Measurements from ENCODE around the gene PDLIM7. TPM values are rescaled to one million over a fixed set of nuclear protein-coding genes. Genes with fewer than 3 reads are reported as not detected.

PDLIM7 gene
- total and polyA plus RNA-seq, 2 experiments from 2014 or later = 94.7 to 128 TPM

- TF ChIP-seq, protein P1, sequence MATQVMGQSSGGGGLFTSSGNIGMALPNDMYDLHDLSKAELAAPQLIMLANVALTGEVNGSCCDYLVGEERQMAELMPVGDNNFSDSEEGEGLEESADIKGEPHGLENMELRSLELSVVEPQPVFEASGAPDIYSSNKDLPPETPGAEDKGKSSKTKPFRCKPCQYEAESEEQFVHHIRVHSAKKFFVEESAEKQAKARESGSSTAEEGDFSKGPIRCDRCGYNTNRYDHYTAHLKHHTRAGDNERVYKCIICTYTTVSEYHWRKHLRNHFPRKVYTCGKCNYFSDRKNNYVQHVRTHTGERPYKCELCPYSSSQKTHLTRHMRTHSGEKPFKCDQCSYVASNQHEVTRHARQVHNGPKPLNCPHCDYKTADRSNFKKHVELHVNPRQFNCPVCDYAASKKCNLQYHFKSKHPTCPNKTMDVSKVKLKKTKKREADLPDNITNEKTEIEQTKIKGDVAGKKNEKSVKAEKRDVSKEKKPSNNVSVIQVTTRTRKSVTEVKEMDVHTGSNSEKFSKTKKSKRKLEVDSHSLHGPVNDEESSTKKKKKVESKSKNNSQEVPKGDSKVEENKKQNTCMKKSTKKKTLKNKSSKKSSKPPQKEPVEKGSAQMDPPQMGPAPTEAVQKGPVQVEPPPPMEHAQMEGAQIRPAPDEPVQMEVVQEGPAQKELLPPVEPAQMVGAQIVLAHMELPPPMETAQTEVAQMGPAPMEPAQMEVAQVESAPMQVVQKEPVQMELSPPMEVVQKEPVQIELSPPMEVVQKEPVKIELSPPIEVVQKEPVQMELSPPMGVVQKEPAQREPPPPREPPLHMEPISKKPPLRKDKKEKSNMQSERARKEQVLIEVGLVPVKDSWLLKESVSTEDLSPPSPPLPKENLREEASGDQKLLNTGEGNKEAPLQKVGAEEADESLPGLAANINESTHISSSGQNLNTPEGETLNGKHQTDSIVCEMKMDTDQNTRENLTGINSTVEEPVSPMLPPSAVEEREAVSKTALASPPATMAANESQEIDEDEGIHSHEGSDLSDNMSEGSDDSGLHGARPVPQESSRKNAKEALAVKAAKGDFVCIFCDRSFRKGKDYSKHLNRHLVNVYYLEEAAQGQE (IDR thresholded peaks at IDR 0.05; ENCODE audit: unreplicated experiment) = no peak
Measured at GRCh38 chr5:177511796-177512675, 14.6 kb upstream of the PDLIM7 start (continued).

DNA sequence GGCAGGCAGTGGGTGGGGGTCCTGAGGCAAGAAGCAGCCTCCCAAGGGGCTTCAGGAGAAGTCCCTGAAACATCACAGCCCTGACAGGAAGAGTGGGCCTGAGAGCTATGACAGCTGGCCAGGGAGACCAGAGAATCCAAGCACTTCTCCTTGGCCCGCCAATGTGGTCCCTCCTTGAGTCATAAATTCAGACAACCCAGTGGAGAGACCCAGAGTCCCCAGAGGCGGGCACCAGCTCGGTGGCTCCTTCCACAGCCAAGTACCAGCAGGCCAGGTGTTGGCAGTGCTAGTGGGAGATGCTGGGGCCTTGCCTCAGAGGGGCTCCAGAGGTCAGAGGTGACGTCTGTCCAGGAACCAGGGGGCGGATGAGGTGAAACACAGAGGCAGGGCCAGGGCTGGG lies 13.8 kb upstream of the PDLIM7 start:
- Mint-ChIP-seq H3K4me3 (no peak overlapping the region), H3K27me3 (ENCODE audit: insufficient read depth, low read depth, poor library complexity) (peaks cover 17% of the 10 kb centered on the region), H3K36me3 (ENCODE audit: low read depth) (peaks cover 72% of the 10 kb centered on the region), H3K4me1 (peaks cover 29% of the 10 kb centered on the region), H3K9me3 (peaks cover 2% of the 10 kb centered on the region; the same call in 1 of the 3 replicates), H3K27ac (no peak overlapping the region)
- Histone ChIP-seq H3K4me3 (no peak overlapping the region), H3K27ac (ENCODE audit: low read depth) (no peak overlapping the region), H3K79me2 (replicated peaks; ENCODE audit: insufficient read depth) (peaks cover 13% of the 10 kb centered on the region), H2AFZ (no peak overlapping the region), H4K20me1 (replicated peaks; ENCODE audit: insufficient read depth) (no peaks in the 10 kb centered on the region; the same call in 1 of the 2 replicates), H3K9me2 (ENCODE audit: insufficient read depth) (no peaks in the 10 kb centered on the region), H3K36me3 (ENCODE audit: insufficient read depth) (peaks cover 13% of the 10 kb centered on the region), H3K4me2 (no peak overlapping the region), H3K27me3 (ENCODE audit: insufficient read depth) (no peaks in the 10 kb centered on the region), H3F3A (replicated peaks; ENCODE audit: low read depth) (peaks cover 5% of the 10 kb centered on the region; the same call in 1 of the 2 replicates), H3K4me1 (ENCODE audit: insufficient read depth) (peaks cover 15% of the 10 kb centered on the region)
- no peak for TF ChIP-seq POLR2AphosphoS5 (IDR thresholded peaks at IDR 0.05; ENCODE audit: low read depth)
- TF ChIP-seq CREB1 (CRISPR knock-in tag; IDR thresholded peaks at IDR 0.05; ENCODE audit: low read depth) = no peak
- TF ChIP-seq EZH2phosphoT487 (IDR thresholded peaks at IDR 0.05; ENCODE audit: unreplicated experiment) = no peak
- TF ChIP-seq, protein P1 (IDR thresholded peaks at IDR 0.05; ENCODE audit: unreplicated experiment) = no peak
- no peak for TF ChIP-seq CTCF (conservative IDR thresholded peaks at IDR 0.05; ENCODE audit: low read depth in 2 of 2)
- no peak for TF ChIP-seq JUNB (IDR thresholded peaks at IDR 0.05; ENCODE audit: unreplicated experiment)
- TF ChIP-seq ZNF331 (CRISPR knock-in tag; IDR thresholded peaks at IDR 0.05; ENCODE audit: low read depth) = no peak
- TF ChIP-seq EZH2 (IDR thresholded peaks at IDR 0.05; ENCODE audit: low read depth, unreplicated experiment) = no peak
- TF ChIP-seq ZNF114 (CRISPR knock-in tag; IDR thresholded peaks at IDR 0.05) = no peak
- DNase-seq (ENCODE audit: low spot score) (no peak), ATAC-seq (no peak)
